ENCODE data around the gene CIT. TPM values are rescaled to one million over a fixed set of nuclear protein-coding genes. Genes with fewer than 3 reads are reported as not detected.

Gene CIT
- total and polyA plus RNA-seq, 9 of the 15 experiments (the other 6 are each of a cell fraction or from before 2014, with no cell fraction given), result 1.1 to 46.7 (median 21.3) TPM

GRCh38 chr12:119692997-119693396, 184.1 kb downstream of the CIT start (continued):
- TF ChIP-seq ZNF668 (CRISPR knock-in tag; IDR thresholded peaks at IDR 0.05), result no peak
- no peak for TF ChIP-seq RHOXF2B (CRISPR knock-in tag; conservative IDR thresholded peaks at IDR 0.05)

DNA sequence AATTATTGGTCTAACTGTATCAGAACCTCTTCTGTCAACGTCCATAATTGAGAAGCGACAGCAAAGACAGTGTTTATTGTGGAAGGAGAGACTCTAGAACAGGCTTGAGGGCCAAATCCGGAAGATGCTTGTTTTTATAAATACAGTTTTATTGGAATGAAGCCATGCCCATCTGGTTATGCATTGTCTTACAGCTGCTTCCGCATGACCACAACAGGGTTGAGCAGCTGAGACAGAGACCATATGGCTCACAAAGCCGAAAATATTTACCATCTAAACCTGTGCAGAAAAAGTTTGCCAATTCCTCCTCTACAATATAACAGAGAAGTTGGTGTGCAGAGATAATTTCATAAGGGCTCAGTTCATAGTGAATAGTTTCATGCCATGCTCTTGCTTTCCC, 184.7 kb downstream of the CIT start:
- no peaks in the 10 kb centered on the region for H3K79me2 ChIP-seq (ENCODE audit: control insufficient read depth, insufficient read depth, low read length)
- ATAC-seq (no peak), DNase-seq (ENCODE audit: extremely low read depth in 1 of 4, low spot score in 3 of 4) (no peak), FAIRE-seq (no peak)
- no peak overlapping the region for H3K9ac ChIP-seq (ENCODE audit: insufficient read depth in 1 of 2, low read depth in 2 of 2, low read length in 2 of 2)
- no peaks in the 10 kb centered on the region for H3K9me3 ChIP-seq (replicated peaks; ENCODE audit: control insufficient read depth, insufficient read depth, low read depth, low read length)
- H3K9me1 ChIP-seq (ENCODE audit: control insufficient read depth, insufficient read depth, low read length), result no peaks in the 10 kb centered on the region
- intact Hi-C loops (cut with micrococcal nuclease) (no loop called here), in situ Hi-C loops (cut with MboI) (no loop called here)
- CTCF ChIA-PET (ENCODE audit: low intra/inter-chr PET ratio), result no interaction called here
- H3K4me2 ChIP-seq (ENCODE audit: insufficient read depth, low read length), result no peak overlapping the region
- H3K36me3 ChIP-seq (ENCODE audit: control insufficient read depth, insufficient read depth, low read length), result peaks cover 46% of the 10 kb centered on the region
- no peak overlapping the region for H2AFZ ChIP-seq (ENCODE audit: low read depth, low read length)
- H4K20me1 ChIP-seq (replicated peaks; ENCODE audit: control insufficient read depth, insufficient read depth, low read length), result no peaks in the 10 kb centered on the region
- no peaks in the 10 kb centered on the region for H3K27me3 ChIP-seq (ENCODE audit: control insufficient read depth in 2 of 2, insufficient read depth in 2 of 2, low read length in 2 of 2)
- H3K4me1 ChIP-seq (replicated peaks in 1 of 2; ENCODE audit: control insufficient read depth in 2 of 2, insufficient read depth in 2 of 2, low read length in 2 of 2), result peaks cover 0 to 3% of the 10 kb centered on the region in 2 experiments; a peak in 1 of 5 replicates
- no TSS peak for BruUV-seq (replicated peaks)
- H3K27ac ChIP-seq (ENCODE audit: extremely low read depth, low read depth, low read length), result no peak overlapping the region
- 89% methylated on average over 5 of the region's 5 CpGs for WGBS (ENCODE audit: insufficient coverage, low coverage, missing lambda C conversion rate)
- H3K4me3 ChIP-seq, result no peak overlapping the region
- TF ChIP-seq RBFOX2 (IDR thresholded peaks at IDR 0.05; ENCODE audit: low read depth, low read length) (no peak), BRF1 (IDR thresholded peaks at IDR 0.05; ENCODE audit: borderline replicate concordance, extremely low read depth, insufficient read length) (no peak), ZNF644 (tag; IDR thresholded peaks at IDR 0.05; ENCODE audit: low read depth) (no peak), RBM22 (IDR thresholded peaks at IDR 0.05; ENCODE audit: low read depth, low read length, poor library complexity, severe bottlenecking) (no peak), ZNF384 (IDR thresholded peaks at IDR 0.05; ENCODE audit: low read depth, low read length) (no peak), MAZ (CRISPR knock-in tag; conservative IDR thresholded peaks at IDR 0.05 in 1 of 2, IDR thresholded peaks at IDR 0.05 in 1 of 2) (no peak), KLF6 (CRISPR knock-in tag; IDR thresholded peaks at IDR 0.05; ENCODE audit: borderline replicate concordance) (no peak), ZNF778 (CRISPR knock-in tag; IDR thresholded peaks at IDR 0.05) (no peak), NFIC (IDR thresholded peaks at IDR 0.05) (no peak), MYC (IDR thresholded peaks at IDR 0.05; ENCODE audit: low read depth, low read length) (no peak), MYC (CRISPR knock-in tag; IDR thresholded peaks at IDR 0.05; ENCODE audit: borderline replicate concordance, low read depth) (no peak), EGR1 (conservative IDR thresholded peaks at IDR 0.05) (no peak), ZNF583 (CRISPR knock-in tag; IDR thresholded peaks at IDR 0.05) (no peak)
- TF ChIP-seq, protein P1, sequence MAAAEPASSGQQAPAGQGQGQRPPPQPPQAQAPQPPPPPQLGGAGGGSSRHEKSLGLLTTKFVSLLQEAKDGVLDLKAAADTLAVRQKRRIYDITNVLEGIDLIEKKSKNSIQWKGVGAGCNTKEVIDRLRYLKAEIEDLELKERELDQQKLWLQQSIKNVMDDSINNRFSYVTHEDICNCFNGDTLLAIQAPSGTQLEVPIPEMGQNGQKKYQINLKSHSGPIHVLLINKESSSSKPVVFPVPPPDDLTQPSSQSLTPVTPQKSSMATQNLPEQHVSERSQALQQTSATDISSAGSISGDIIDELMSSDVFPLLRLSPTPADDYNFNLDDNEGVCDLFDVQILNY (CRISPR knock-in tag; IDR thresholded peaks at IDR 0.05), result no peak
- TF ChIP-seq, protein P2, sequence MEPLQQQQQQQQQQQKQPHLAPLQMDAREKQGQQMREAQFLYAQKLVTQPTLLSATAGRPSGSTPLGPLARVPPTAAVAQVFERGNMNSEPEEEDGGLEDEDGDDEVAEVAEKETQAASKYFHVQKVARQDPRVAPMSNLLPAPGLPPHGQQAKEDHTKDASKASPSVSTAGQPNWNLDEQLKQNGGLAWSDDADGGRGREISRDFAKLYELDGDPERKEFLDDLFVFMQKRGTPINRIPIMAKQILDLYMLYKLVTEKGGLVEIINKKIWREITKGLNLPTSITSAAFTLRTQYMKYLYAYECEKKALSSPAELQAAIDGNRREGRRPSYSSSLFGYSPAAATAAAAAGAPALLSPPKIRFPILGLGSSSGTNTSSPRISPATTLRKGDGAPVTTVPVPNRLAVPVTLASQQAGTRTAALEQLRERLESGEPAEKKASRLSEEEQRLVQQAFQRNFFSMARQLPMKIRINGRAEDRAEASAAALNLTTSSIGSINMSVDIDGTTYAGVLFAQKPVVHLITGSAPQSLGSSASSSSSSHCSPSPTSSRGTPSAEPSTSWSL (CRISPR knock-in tag; IDR thresholded peaks at IDR 0.05; ENCODE audit: borderline replicate concordance), result no peak
- TF ChIP-seq, protein P3, sequence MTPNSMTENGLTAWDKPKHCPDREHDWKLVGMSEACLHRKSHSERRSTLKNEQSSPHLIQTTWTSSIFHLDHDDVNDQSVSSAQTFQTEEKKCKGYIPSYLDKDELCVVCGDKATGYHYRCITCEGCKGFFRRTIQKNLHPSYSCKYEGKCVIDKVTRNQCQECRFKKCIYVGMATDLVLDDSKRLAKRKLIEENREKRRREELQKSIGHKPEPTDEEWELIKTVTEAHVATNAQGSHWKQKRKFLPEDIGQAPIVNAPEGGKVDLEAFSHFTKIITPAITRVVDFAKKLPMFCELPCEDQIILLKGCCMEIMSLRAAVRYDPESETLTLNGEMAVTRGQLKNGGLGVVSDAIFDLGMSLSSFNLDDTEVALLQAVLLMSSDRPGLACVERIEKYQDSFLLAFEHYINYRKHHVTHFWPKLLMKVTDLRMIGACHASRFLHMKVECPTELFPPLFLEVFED (CRISPR knock-in tag; conservative IDR thresholded peaks at IDR 0.05), result no peak
- POLR2A ChIA-PET, result no interaction called here

Data from K562 (cell line).